ENCODE data around the gene METTL18.

METTL18 gene

GRCh38 chr1:169809370-169810095 lies 14.8 kb upstream of the METTL18 start:
- peak; percentile 26 for TF ChIP-seq CTCF (IDR thresholded peaks at IDR 0.05; ENCODE audit: low read depth, low read length)
- DNase-seq (ENCODE audit: low read depth in 2 of 2), result peak; percentile 63 to 66
- no peak overlapping the region for H3K4me3 ChIP-seq (replicated peaks in 1 of 2; ENCODE audit: low read depth in 2 of 2, low read length in 2 of 2)

GRCh38 chr1:169804941-169805340 lies 10.2 kb upstream of the METTL18 start:
- no peak for TF ChIP-seq CTCF (IDR thresholded peaks at IDR 0.05; ENCODE audit: low read depth, low read length)
- no peak for DNase-seq (ENCODE audit: low read depth in 2 of 2)
- no peak overlapping the region for H3K4me3 ChIP-seq (replicated peaks in 1 of 2; ENCODE audit: low read depth in 2 of 2, low read length in 2 of 2)

GRCh38 chr1:169802888-169803287 lies 8.2 kb upstream of the METTL18 start:
- no peak for TF ChIP-seq CTCF (IDR thresholded peaks at IDR 0.05; ENCODE audit: low read depth, low read length)
- no peak overlapping the region for H3K4me3 ChIP-seq (replicated peaks in 1 of 2; ENCODE audit: low read depth in 2 of 2, low read length in 2 of 2)
- no peak for DNase-seq (ENCODE audit: low read depth in 2 of 2)

- DNase-seq (ENCODE audit: low read depth in 2 of 2), result no peak
- TF ChIP-seq CTCF (IDR thresholded peaks at IDR 0.05; ENCODE audit: low read depth, low read length), result no peak
- no peak overlapping the region for H3K4me3 ChIP-seq (replicated peaks in 1 of 2; ENCODE audit: low read depth in 2 of 2, low read length in 2 of 2)
Measured at GRCh38 chr1:169797281-169797680, 2.6 kb upstream of the METTL18 start.

GRCh38 chr1:169796274-169796810 lies 1.6 kb upstream of the METTL18 start:
- no peak for TF ChIP-seq CTCF (IDR thresholded peaks at IDR 0.05; ENCODE audit: low read depth, low read length)
- no peak for DNase-seq (ENCODE audit: low read depth in 2 of 2)
- peak overlapping the region in 1 of 2 donors; percentile 83 for H3K4me3 ChIP-seq (replicated peaks in 1 of 2; ENCODE audit: low read depth in 2 of 2, low read length in 2 of 2)

GRCh38 chr1:169795687-169796086 lies 980 bp upstream of the METTL18 start:
- DNase-seq (ENCODE audit: low read depth in 2 of 2), result peak in 1 of 2 donors; percentile 22

More at GRCh38 chr1:169795687-169796086, 980 bp upstream of the METTL18 start:
- no peak for TF ChIP-seq CTCF (IDR thresholded peaks at IDR 0.05; ENCODE audit: low read depth, low read length)
- peak overlapping the region; percentile 82 to 83 for H3K4me3 ChIP-seq (replicated peaks in 1 of 2; ENCODE audit: low read depth in 2 of 2, low read length in 2 of 2)

Data from cardiac fibroblast (primary cell).